PC-9 (cell line): ENCODE data around the gene CCNB1IP1. TPM values are rescaled to one million over a fixed set of nuclear protein-coding genes. Genes with fewer than 3 reads are reported as not detected.

Experiments used
- BruUV-seq: library from RNA; stranded (reverse); fragments of 400-500 nt; replicated peaks from 2 replicates; lab custom pipeline; 2021; lab: Mats Ljungman, UMichigan
- CTCF ChIA-PET: fragments of 300-600 bp; sonication (Branson Sonifier 250); formaldehyde crosslinking; loops from one replicate; lab custom pipeline; 2022; ENCODE audit warnings: antibody characterized with exemption; lab: Charles Lee
- POLR2A ChIA-PET: fragments of 300-600 bp; sonication (Branson Sonifier 250); formaldehyde crosslinking; loops from one replicate; lab custom pipeline; 2022; ENCODE audit warnings: antibody characterized with exemption; ENCODE audit not compliant: unreplicated experiment; lab: Charles Lee
- DNase-seq, 2 experiments: peaks; one replicate each; pipeline versions ENCODE4 v3.0.0 to v3.0.0-alpha.2; 2015 to 2022; ENCODE audit warnings: mixed read lengths in 1 of 2
- H2AFZ ChIP-seq: fragments of 200-600 bp; sonication (generic); 2 replicates; pipeline ENCODE4 v1.8.1; 2017; ENCODE audit warnings: antibody characterized with exemption
- H3F3A ChIP-seq: fragments of 200-600 bp; sonication (generic); 2 replicates; pipeline ENCODE4 v1.8.1; 2017; ENCODE audit warnings: antibody characterized with exemption, mild to moderate bottlenecking, low read depth; ENCODE audit not compliant: insufficient read depth
- H3K27ac ChIP-seq: fragments of 200-600 bp; sonication (generic); 2 replicates; pipeline ENCODE4 v1.6.1; 2016; ENCODE audit warnings: mixed run types
- H3K27me3 ChIP-seq: fragments of 200-600 bp; sonication (generic); 2 replicates; pipeline ENCODE4 v1.6.1; 2016; ENCODE audit warnings: low read depth, mixed run types; ENCODE audit not compliant: insufficient read depth
- H3K36me3 ChIP-seq: fragments of 200-600 bp; sonication (generic); 2 replicates; pipeline ENCODE4 v1.6.1; 2016; ENCODE audit warnings: low read depth, mixed run types
- H3K4me1 ChIP-seq: fragments of 200-600 bp; sonication (generic); replicated peaks from 2 replicates; pipeline ENCODE4 v1.6.1; 2016; ENCODE audit warnings: mixed run types; ENCODE audit not compliant: insufficient read depth
- H3K4me2 ChIP-seq: fragments of 200-600 bp; sonication (generic); 2 replicates; pipeline ENCODE4 v1.6.1; 2017; ENCODE audit warnings: mixed run types
- H3K4me3 ChIP-seq: fragments of 200-600 bp; sonication (generic); 2 replicates; pipeline ENCODE4 v1.6.1; 2016; ENCODE audit warnings: mixed run types
- H3K79me2 ChIP-seq: fragments of 200-600 bp; sonication (generic); 2 replicates; pipeline ENCODE4 v1.6.1; 2017; ENCODE audit warnings: low read depth, mixed run types
- H3K9me2 ChIP-seq: fragments of 200-600 bp; sonication (generic); 2 replicates; pipeline ENCODE4 v1.8.1; 2017; ENCODE audit warnings: mild to moderate bottlenecking; ENCODE audit not compliant: insufficient read depth
- H3K9me3 ChIP-seq: fragments of 200-600 bp; sonication (generic); 2 replicates; pipeline ENCODE4 v1.8.1; 2016; ENCODE audit warnings: low read depth; ENCODE audit not compliant: insufficient read depth
- H4K20me1 ChIP-seq: fragments of 200-600 bp; sonication (generic); 2 replicates; pipeline ENCODE4 v1.8.1; 2017; ENCODE audit not compliant: insufficient read depth
- CTCF ChIP-seq: fragments of 200-600 bp; sonication (generic); conservative IDR thresholded peaks from 2 replicates; pipeline ENCODE4 v1.6.1; 2017; ENCODE audit warnings: mixed run types, antibody characterized with exemption, mild to moderate bottlenecking, moderate library complexity
- EZH2 ChIP-seq: fragments of 200-600 bp; sonication (generic); IDR thresholded peaks from 2 replicates; pipeline ENCODE4 v1.8.0; 2017; ENCODE audit warnings: antibody characterized with exemption, low read depth
- intact Hi-C: fragments of 100-400 bp; cut with micrococcal nuclease; formaldehyde crosslinking; loops from one replicate; pipeline ENCODE4 v1.10.0; 2022; ENCODE audit not compliant: unreplicated experiment
- total RNA-seq: library from RNA; stranded (reverse); gene quantifications from 2 replicates; pipeline ENCODE4 v1.2.3, GENCODE V29; 2021

CCNB1IP1 gene
- total RNA-seq, 1 experiment from 2014 or later, result 30.8 TPM

GRCh38 chr14:20380681-20381080 lies 47.6 kb upstream of the CCNB1IP1 start:
- CTCF ChIA-PET, result no interaction called here
- H3K9me2 ChIP-seq, result no peaks in the 10 kb centered on the region

DNA sequence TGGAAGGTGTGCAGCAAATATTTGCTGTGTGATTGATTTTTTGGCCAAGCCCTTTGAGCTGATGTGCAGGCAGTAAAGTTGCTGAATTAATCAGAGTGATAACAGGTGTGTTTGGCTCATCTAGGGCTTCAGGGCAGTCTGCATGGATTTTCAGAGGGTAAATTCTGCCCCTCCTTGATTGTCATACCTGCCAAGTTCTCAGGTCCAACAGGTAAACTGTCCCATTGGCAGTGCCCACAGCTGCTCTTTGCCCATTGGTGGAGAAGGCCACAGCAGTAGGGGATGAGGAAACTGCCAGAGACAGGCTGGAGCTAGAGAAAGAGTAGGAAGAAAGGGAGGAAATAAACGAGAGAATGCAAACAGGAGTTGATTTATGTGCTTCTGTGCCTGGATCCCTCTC lies 46.7 kb upstream of the CCNB1IP1 start:
- Histone ChIP-seq H3K27me3 (no peaks in the 10 kb centered on the region), H3K27ac (no peak overlapping the region), H2AFZ (no peak overlapping the region), H3K4me1 (no peaks in the 10 kb centered on the region), H3K36me3 (no peaks in the 10 kb centered on the region), H3K4me2 (no peak overlapping the region), H3F3A (no peaks in the 10 kb centered on the region), H3K4me3 (no peak overlapping the region), H4K20me1 (no peaks in the 10 kb centered on the region), H3K79me2 (no peaks in the 10 kb centered on the region), H3K9me3 (no peaks in the 10 kb centered on the region), H3K9me2 (no peaks in the 10 kb centered on the region)
- no peak for DNase-seq
- no TSS peak for BruUV-seq
- ChIA-PET POLR2A (no interaction called here), CTCF (no interaction called here)
- intact Hi-C loops, result no loop called here
- no peak for TF ChIP-seq CTCF
- TF ChIP-seq EZH2, result no peak

More at GRCh38 chr14:20380681-20381080, 47.6 kb upstream of the CCNB1IP1 start:
- Histone ChIP-seq H2AFZ (no peak overlapping the region), H3K27ac (no peak overlapping the region), H3K27me3 (no peaks in the 10 kb centered on the region), H3K4me2 (no peak overlapping the region), H3K4me1 (no peaks in the 10 kb centered on the region), H3F3A (no peaks in the 10 kb centered on the region), H3K79me2 (no peaks in the 10 kb centered on the region), H4K20me1 (no peaks in the 10 kb centered on the region), H3K4me3 (no peak overlapping the region), H3K36me3 (no peaks in the 10 kb centered on the region), H3K9me3 (no peaks in the 10 kb centered on the region)
- POLR2A ChIA-PET, result no interaction called here
- intact Hi-C loops, result no loop called here
- no peak for TF ChIP-seq EZH2
- TF ChIP-seq CTCF, result no peak
- BruUV-seq, result no TSS peak
- no peak for DNase-seq

GRCh38 chr14:20377171-20377570 lies 44.1 kb upstream of the CCNB1IP1 start:
- Histone ChIP-seq H2AFZ (no peak overlapping the region), H3K36me3 (no peaks in the 10 kb centered on the region), H3K9me2 (no peaks in the 10 kb centered on the region), H3K27me3 (no peaks in the 10 kb centered on the region), H3K4me1 (no peaks in the 10 kb centered on the region), H4K20me1 (no peaks in the 10 kb centered on the region), H3F3A (no peaks in the 10 kb centered on the region), H3K79me2 (no peaks in the 10 kb centered on the region), H3K4me2 (no peak overlapping the region), H3K9me3 (no peaks in the 10 kb centered on the region), H3K27ac (no peak overlapping the region), H3K4me3 (no peak overlapping the region)
- CTCF ChIA-PET, result no interaction called here
- no peak for DNase-seq
- POLR2A ChIA-PET, result no interaction called here
- no TSS peak for BruUV-seq
- TF ChIP-seq EZH2 (no peak), CTCF (no peak)
- intact Hi-C loops, result no loop called here
